Putamen (tissue), 1 donor: Measurements from ENCODE around the gene GPC1.

Experiments
- DNase-seq: peaks from one replicate; pipeline ENCODE4 v3.0.0-alpha.2; 2016; ENCODE audit warnings: low spot score

GPC1 gene

DNA sequence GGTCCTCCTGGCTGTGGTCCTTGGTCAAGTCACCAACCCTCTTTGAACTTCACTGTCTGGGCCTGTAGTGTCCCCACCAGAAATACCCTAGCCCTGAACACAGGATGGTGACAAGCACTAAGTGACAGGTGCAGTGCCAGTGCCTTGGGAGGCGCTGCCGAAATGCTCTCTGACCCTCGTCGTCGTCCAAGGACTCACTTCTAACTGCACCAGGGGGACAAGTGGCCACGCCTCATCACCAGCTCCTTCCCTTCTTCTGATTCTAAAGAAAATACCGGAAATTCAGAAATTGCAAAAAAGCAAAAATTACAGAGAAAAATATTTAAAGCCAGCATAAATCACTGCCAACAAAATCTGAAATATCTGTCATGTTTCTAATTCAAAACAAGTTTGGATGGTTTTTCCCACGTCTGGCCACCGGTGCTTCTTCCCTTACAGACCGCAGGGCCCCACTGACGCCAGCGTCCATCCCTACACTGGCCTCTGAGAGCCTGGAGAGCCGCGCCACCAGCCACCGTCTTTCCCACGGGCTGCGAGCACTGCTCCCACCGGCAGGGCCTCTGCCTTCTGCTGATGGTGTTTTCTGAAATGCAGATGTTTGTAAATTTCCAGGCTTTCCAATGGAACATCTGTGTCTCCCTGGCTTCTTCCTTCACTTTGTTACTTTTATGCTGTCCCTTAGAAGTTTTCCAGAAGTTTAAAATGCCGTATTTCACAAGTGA is 37.4 kb upstream of the GPC1 start:
- no peak for DNase-seq

DNA sequence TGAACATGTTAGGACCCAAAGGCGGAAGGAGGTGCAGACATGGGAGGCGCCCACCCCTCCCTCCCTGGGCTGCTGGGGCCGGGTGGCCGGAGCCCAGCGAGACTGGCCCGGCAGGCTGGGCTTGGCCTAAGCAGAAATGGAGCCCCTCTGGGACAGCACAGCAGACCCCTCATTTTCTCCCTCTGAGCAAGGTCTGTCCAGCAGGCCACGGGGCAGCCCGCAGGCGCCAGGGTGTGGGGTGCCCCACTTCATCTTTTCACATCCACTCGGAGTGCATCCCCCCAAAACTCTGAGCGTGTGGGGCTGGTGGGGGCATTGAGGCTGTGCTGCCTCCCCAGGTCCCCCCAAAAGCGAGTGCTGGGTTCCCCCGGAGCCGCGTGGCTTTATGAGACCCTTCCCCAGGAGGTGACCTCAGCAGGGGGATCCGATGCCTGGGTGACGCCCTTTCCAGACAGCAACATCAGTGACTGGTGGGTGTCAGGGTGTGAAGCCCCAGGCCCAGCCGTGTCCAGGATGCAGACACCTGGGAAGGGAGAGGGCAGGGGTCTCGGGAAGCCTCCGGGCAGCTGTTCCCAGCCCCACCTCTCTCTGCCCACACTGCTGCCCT is 36.7 kb upstream of the GPC1 start:
- DNase-seq, result no peak

DNA sequence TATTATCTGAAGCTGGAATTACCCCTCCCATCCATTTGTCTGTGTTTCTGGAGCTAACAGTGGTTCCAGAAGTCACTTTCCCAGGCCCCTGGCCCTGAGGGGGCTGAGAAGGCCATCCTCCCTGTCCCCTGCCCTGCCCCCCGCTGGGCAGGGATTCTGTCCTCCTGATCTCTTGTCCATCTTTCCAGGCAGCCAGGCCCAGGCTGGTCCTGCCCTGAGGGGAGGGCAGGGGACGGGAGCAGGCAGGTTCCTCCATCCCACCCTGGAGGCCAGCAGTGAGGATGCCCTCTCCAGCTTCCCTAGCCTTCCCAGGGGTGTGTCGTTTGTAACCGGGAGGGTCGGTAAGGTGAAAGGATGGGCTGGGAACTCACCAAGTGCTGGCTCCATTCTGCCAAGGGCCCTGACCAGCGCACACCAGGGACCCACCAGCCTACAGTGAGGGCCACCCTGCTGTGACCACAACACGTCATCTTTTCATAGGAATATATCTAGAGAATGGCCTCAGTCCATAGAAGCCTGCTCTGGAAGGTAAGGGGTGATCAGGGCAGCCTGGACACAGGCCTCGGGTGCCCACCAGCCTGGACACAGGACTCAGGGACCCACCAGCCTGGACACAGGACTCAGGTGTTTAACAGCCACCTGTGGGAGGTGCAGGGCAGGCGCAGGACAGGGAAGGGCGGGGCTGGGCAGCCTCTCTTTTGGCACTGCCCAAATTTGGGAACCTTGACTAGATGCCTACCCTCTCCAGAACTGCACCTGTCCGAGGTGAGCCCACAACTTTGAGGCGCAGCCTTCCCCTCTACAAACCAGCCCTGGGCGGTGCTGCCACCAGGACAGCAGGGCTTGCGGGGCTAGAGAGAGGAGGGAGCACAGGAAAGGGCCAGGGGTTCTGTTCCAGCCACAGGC is 35.8 kb upstream of the GPC1 start:
- DNase-seq, result no peak

GRCh38 chr2:240400371-240401161 is 34.9 kb upstream of the GPC1 start:
- DNase-seq, result no peak

GRCh38 chr2:240401308-240401707 is 34.2 kb upstream of the GPC1 start:
- DNase-seq, result no peak

GRCh38 chr2:240401781-240402551 is 33.5 kb upstream of the GPC1 start:
- no peak for DNase-seq

DNA sequence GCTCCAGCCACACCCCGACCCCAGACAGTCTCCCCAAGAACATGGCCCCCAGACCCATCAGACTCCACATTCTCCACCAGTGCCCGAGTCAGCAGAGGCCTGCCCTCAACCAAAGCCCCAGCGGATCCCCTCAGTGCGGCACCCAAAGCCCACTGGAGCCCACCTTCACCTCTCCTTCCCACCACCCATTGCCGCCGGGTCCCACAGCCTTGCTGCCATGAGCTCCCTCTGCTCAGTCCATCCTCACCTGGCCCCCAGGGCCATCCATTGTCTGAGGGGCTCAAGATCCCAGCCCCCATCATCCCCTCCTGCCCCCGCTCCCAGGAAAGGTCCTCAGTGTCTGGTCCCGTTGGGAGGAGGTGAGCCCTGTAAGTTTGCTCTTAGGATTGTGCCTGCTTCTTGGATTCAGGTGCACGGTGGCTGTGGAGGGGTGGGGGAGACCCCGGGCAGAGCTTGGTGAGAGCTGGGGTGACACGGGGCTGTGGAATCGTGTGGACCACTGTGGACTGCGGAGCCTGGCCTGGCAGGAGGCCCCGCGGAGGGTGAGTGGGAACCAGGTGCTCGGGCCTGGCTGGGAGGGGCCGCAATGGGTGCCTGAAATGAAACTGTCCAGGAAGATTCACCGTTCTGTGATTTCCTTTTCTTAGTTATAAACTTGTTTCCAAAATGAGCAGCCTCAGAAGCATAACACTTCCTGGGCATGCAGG is 32.7 kb upstream of the GPC1 start:
- DNase-seq, result no peak

DNA sequence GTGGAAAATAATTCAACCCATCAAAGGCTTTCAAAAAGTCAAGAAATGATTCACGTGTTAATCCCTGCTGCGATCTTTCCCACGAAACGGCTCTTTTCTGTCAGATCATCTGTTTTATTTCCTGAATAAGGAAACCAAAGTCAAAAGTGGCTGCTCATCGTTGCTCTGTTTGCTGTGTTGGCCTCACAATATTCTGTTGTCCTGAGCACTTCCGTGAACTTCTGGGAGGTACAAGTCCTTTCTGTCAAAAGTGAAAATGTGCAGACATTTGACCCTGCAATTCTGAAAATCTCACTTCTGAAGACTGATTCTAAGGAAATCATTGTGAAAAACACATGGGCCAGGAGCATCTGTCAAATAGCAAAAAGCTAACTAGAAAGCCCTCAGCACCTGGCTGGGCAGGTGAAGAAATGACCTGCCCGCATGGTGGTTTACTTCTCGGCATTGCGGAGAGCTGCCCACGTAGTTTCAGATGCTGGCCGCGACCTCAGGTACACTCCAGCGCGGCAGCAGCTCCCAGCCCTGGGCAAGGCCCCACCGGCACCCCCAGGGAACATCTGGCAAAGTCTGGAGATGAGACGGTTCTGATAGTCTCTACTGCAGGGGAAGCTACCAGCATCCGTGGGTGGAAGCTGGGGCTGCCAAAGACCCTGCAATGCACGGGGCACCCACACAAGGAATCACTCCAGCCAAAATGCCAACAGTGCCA is 31.9 kb upstream of the GPC1 start:
- DNase-seq, result no peak

- no peak for DNase-seq
Observed at GRCh38 chr2:240404174-240404852, 31.1 kb upstream of the GPC1 start.

- DNase-seq, result no peak
Observed at GRCh38 chr2:240405133-240405532, 30.3 kb upstream of the GPC1 start.

DNA sequence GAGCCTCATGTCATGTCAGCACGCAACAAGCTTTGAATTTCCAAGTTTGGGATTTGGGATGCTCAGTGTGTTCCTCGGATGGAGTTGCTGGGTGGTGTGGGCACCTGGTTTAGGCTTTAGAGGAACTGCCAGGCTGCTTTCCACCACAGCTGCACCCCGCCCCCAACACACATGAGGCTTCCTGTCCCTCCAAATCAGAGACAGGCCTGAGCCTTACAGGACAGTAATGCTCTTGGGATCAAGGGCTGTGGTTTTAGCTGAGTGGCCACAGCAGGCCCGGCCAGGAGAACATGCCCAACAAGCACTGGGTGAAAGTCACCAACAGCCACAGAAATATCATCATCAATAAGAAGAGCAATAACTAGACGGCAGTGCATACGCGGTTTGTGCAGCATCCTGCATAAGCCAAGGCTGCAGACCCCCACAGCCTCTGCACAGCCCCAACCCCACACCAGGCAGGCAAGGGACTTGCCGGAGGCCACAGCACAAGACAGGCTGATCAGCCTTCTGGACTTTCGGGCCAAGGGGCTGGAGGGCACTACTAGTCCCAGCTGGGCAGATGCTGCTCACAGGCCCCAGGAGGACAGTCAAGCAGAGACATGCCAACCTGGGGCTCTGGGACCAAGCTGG is 29.7 kb upstream of the GPC1 start:
- no peak for DNase-seq

DNA sequence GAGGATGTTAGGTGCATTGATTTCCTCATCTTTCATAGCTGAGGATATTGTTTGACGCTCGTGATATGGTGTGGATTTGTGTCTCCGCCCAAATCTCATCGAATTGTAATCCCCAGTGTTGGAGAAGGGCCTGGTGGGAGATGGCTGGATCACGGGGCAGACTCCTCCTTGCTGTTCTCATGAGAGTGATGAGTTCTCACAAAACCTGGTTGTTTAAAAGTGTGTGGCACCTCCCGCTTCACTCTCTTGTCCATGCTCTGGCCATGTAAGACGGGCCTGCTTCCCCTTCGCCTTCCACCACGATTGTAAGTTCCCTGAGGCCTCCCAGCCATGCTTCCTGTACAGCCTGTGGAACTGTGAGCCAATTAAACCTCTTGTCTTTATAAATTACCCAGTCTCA is 28.4 kb upstream of the GPC1 start:
- no peak for DNase-seq

DNA sequence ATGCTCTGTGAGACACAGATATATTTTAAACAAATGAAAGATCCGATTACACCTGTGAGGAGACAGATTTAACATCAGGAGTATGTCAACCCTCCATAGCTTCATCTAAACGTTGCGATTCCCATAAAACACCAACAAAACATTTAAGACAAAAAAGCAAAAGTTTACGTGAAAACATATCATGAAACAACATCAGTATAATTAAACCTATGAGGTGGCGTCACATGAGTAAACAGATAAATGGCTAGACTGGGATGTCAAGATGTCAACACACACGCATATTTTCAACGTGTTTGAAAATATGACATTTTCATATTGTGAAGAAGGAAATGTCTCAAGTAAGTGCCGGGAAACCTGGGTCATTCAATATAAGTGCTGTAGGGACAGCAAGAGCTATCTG is 25.5 kb upstream of the GPC1 start:
- DNase-seq, result no peak

DNA sequence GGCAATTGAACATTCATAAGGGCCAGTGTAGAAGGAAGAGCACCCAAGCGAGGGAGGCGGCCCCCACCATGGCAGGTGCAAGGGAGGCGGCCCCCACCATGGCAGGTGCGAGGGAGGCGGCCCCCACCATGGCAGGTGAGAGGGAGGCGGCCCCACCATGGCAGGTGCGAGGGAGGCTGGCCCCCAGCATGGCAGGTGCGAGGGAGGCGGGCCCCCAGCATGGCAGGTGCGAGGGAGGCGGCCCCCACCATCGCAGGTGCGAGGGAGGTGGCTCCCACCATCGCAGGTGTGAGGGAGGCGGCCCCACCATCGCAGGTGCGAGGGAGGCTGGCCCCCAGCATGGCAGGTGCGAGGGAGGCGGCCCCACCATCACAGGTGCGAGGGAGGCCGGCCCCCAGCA is 24.7 kb upstream of the GPC1 start:
- DNase-seq, result no peak

DNA sequence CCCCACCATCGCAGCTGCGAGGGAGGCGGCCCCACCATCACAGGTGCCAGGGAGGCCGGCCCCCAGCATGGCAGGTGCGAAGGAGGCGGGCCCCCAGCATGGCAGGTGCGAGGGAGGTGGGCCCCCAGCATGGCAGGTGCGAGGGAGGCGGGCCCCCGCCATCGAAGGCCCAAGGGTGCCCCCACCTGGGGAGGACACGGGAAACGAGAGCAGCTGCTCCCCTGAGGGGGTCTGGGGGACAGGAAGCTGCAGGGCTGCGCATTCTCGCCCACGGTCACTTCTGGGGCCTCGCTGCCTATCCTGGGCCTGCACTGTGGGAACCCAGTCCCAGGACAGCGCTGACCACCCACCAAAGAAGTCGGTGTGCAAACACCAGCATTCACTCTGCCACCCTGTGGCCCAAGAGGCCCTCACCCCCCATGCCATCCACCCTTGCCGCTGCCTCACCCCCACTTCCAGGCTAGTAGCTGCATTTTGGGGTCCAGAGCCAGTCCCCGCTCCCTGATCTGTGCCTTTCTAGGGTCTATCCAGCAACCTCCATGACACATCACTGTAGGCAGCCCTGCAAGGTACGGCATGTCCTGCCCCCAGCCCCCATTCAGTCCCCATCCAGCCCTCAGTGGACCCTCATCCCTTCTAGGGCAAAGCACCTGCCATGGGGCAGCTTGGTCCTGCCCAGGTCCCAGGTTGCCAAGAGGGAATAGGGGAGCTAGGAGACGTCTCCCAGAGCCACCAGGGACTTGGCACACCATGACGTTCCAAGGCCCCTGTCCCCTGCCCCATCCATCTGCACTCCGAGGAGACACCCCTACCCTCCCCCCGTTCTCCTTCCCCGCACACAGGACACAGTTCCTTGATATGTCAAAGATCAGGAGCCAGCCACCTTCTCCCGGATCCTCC is 24.0 kb upstream of the GPC1 start:
- DNase-seq, result no peak

GRCh38 chr2:240412211-240412861 is 23.1 kb upstream of the GPC1 start:
- no peak for DNase-seq
